Activated T-helper 9 cell treated with anti-CD3 and anti-CD28 coated beads, Interleukin-2, amount 50 U/mL, for 16 hours (primary cell): ENCODE measurements around the gene RAD9B.
"Not testable (repeated sequence)": the region's sequence is repeated elsewhere in the genome, so short reads cannot be mapped to it uniquely, and the experiment has no call there.

Experiments used
- DNase-seq: peaks from one replicate; pipeline ENCODE4 v3.0.0-alpha.2; 2020; ENCODE audit warnings: low read depth

RAD9B gene

DNA sequence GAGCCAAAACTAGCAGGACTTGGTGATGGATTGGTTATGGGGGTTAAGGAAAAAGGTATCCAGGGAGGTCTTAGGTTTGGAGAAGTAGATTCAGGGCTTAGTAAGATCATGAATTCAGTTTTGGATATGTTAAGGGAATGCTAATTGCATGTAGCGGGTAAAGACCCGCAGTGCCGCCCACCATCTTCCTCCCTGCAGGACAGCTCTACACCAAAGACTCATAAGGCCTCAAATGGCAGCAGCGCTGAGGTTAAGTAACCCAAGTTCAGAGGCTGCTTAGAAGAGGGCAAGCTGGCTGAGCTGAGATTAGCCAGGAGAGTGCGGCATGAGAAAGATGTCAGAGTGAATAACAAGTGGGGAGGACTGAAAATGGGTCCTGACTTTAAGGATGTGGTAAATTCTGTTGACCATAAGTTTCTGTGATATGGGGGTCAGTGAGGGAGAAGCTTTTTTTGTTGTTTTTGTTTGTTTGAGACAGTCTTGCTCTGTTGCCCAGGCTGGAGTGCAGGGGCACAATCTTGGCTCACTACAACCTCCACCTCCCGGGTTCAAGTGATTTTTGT lies 26.2 kb downstream of the RAD9B start:
- DNase-seq, result no peak

DNA sequence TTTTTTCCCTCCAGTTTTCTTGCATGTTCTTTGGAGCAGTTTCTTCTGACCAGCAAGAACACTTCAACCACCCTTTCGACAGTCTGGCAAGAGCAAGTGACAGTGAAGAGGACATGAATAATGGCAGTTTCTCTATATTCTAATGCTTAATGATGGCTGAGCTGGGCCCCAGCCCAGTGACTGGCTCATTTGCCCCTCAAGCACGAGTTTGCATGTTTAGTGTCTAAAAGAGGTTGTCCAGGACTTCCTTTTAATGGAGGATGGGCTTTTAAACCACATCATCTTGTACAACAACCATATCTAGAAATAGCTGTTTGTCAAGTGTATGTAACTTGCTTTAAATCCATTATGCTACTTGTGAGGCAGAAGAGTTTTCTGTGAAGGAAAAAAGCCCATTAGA lies 28.4 kb downstream of the RAD9B start:
- DNase-seq, result no peak

DNA sequence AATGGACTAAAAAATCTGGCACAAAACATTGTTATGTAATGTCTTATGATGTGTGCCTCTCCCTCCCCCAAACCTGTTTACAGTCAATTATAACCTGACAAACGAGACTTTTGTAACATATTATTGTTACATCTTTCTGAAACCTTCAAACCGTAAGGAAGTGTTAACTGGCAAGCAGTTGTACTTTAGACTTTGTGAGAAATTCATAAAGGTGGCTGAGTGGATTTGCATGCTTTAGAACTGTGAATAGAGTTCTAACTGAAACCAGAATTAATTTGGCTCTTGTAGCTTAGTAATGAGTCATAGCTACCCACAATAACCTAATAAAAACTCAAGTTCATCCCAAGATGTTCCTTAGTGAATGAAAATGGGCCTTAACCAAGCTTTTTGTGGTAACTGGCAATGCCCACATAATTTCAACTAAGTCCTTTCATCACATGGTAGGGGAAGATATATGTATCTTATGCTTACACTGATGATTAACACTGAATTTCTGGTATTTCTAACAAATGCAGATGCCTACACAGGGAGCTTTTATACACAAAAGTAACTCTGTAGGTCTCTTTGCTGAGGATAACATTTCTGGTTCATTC lies 29.7 kb downstream of the RAD9B start:
- DNase-seq, result no peak

DNA sequence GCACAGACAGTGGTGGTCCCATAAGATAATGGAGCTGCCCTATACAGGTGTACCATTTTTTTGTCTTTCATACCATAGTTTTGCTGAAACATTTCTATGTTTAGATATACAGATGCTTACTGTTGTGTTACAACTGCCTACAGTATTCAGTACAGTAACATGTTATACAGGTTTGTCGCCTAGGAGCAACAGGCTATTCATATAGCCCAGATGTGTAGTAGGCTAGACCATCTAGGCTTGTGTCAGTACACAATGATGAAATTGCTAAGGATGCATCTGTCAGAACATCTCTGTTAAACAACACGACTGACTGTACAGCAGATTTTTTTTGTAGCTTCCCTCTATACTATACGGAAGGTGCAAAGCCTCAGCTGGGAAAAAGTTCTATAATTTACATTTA lies 30.5 kb downstream of the RAD9B start:
- DNase-seq, result no peak

DNA sequence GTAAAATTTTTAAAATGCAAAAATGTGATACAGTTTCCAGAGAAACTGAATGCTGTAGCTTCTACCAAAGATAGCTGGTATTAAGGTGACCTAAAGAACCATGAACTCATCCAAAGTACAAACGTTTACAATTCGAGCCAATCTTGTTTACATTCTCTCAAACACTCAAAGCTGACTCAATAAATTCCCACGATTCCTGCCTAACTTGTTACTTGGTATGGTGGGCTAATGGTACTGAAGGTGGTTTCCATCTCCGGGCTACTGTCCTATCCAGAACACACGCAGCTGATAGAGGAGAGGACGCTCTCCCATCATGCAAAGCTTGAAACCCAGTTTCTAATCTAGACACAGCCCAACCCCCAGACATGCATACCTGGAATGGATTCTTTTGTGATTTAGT lies 31.5 kb downstream of the RAD9B start:
- no peak for DNase-seq

DNA sequence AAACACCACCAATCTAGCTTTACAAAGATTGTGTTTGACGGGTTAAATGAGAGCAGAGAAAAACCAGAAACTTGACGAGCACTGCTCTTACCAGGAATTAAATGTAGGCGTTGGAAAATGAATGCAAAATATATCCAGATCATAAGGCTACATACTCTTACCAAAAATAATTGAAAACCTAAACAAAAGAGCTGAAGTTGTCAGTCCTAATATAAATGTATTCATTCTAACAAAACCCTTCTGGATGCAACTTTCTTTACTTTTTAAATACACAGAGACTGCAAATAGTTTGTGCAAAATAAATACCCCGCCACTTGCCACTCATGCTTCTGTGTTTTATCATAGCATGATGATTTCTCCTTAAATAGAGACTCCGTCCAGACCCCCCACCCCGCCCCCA lies 32.7 kb downstream of the RAD9B start:
- no peak for DNase-seq

DNA sequence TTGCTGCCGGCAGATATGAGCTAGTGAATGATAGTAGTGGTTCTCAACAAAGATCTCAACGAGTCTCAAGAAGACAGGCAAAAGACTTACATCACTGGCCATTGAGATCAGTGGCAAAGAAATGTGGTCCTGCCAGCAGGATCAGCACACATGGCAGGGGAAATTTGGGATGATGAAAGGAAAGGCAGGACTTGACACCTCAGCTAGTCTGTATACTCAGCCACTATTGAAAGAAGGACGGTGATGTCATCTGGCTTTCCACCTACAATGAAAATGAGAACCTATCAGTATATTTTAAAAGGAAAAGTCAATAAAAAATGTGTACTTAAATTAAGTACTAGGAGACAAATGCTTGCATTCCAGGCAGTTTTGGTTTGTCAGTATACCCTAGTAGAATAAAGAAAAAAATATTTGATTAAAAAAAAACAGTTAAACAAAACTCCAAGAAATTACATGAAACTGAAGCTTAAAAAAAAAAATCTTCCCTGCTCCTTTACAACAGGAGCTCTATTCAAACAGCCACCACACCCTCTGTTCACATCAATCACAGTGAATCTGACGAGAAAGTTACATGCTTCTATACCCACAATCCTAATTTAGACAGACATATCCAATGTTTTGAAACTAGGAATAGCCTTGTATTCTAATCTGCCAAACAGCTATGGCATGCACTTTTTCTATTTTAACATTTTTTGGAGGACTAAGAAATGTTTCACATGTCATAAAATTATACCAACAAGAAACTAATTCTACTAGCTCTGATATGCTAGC lies 34.9 kb downstream of the RAD9B start:
- no peak for DNase-seq

DNA sequence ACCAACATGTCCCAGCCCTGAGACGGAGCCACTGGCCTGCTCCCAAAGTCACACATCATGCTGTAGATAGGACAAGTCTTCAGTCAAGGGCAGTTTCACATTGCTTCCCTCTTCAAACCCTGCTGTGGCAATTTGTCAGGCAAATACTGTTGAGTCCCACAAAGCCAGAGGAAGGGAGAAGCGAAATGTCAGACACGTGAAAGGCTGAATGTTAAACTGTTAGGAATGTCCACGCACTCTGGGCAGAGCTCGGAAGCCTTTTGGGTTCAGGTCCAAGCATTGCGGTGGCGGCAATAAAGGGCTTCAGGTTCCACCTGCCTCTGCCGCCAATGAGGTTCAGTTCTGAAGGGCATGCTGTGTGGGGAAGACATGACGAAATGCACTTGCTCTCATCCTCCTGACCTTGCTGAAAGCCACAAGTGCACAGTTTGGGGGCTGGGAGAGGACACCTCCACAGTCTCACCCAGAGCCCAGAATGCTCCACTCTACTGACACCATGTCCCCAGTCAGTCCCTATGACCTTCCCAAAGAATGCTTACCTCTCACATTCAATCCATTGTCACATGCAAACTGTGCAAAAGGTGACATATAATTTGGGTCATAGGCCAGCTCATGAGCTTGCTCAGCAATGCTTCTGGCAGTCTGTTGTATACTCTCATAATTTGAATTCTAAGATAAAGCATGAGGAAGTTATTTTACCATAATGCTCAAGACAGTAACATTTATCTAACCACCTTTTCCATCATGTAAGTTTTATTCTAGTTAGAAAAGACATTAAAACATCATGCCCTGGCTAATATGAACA lies 35.7 kb downstream of the RAD9B start:
- DNase-seq, result no peak

DNA sequence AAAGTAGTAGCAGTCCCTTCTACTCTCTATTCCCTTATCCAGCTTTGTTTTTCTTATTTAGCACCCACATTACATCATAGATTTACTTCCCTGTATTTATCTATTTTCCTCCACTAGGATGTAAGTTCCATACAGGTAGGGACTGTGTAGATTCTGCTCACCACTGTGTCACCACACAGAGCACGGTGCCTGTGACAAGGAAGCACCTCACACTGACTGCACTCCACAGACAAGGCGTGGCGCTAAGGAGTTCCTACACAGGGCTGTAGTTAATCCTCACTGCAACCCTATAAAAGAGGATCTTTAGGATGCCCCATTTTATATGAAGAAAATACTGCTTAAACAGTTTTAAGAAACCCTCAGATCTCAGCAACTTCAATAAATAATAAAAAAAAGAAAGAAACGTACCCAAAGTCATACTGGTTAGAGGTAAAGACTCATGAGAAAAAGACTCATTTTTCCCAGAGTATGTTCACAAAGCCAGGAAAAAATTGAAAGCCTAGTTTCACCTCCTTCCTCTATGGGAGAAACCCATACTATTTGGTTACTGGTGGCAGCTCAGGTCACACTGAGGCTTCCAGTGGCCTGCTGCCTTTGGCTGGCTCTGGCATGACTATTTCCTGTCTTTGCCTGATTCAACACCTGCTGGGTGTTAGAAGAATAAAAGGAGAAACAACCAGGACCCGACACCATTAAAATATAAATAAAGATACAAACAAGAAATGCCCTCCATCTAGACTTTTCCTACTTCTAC lies 36.9 kb downstream of the RAD9B start:
- no peak for DNase-seq

DNA sequence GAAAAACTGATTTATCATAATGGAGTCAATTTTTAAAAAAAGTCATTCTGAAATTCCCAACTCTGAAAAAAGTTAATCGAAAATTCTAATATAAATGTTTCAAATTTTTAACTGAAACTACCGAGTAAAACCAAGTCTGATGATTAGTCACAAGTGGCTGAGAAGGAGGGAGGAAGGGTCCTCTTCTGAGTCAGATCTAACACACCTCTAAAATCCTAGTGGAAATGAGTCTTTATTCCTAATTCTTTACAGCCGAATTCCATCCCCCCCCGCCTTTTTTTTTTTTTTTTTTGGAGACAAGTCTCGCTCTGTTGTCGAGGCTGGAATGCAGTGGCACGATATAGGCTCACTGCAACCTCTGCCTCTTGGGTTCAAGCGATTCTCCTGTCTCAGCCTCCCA lies 37.9 kb downstream of the RAD9B start:
- no peak for DNase-seq

DNA sequence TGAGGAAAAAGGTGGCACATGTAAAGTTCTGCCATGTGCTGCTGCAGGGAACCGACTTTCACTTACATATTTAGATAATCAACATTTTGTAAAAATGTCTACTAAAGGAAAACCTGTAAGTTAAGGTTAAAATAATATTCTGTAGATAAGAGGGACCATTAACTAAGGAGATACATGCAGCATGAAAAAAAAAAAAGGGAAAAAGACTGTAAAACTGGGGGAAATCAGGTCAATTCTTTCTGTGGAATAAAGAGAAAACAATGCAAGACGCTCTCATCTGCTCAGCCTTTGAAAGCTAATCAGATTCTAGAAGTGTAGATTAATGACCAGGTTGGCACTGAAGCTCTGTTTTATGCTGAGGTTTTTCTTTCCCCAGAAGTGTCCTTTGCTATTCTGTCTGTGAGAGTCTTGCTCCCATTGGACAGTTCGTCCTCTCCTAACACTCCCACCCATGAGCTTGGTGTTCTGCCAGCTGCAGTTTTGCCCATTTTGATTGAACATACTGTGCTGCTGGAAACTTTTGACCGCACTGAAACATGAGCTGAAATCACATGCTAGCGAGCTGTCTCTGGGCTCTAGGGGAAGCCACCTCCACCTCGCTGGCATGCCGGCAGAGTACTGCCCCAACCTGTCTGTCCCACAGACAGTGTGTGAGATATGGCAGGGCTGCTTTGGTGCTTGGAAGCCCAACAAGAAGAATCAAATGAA lies 41.3 kb downstream of the RAD9B start:
- DNase-seq, result no peak

DNA sequence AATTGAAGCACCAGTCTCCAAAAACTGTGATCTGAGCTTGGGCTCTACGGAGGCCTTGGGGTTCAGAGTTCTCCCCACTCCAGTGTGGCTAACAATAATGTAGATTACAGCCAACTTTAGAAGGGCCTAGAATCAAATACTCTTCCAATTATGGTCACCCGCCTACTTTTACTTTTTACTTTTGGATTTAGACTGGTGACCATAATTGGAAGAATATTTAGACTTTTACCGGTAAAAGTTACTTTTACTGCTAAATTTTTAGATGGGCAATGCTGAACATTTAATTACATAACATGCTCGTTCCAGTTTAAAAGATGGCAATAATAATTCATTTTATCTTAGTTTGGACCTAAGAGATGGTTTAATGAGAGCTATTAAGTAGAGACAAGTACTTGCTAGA lies 41.8 kb downstream of the RAD9B start:
- DNase-seq, result no peak

DNA sequence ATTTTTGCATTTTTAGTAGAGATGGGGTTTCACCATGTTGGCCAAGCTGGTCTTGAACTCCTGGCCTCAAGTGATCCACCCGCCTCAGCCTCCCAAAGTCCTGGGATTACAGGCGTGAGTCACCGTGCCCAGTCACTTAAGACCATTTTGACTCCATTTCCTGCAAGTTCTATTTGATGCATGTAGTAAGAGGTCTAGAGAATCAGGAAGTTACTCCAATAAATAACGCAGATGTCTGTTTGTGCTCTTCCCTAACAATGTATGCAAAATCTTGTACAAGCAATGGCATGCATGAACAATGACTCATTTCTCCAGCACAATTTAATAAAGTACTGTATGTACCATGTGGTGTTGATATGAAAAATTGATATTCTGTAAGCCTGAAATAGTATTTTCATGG lies 43.1 kb downstream of the RAD9B start:
- not testable (repeated sequence) for DNase-seq

DNA sequence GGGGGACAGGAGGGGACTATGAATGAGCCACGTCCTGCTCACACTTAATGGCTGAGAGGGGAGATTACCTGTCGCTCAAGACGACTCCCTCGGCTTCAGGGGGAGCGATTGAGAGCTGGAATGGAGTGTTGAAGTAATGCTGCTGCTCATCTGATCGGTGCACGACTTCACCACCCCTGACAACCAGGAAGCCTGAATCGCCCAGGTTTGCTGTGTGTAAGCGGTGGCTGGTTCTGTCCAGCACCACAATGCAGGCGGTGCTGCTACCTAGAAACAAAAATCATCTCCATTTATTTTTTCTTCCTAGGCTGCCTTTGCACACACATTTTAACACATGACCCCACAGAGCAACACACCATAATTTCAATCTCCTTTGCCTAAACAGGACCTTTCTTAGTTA lies 43.7 kb downstream of the RAD9B start:
- DNase-seq, result no peak

DNA sequence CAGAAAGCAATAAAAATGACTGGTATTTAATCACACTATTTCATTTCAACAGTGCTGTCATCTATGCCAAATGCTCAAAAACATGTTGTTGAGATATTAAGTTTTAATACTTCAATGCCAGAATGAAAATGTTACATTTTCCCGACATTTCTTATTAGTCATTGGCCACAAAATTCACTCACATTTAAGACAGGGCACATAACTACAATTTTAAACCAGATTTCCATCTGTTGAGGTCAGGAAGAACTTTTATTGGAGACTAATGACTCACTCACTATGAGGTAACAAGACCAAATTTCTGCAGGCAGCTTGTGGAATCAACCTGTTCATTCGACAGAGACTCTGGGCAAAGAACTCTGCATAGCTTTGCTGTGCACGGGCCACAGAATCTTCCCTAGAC lies 44.2 kb downstream of the RAD9B start:
- DNase-seq, result no peak

DNA sequence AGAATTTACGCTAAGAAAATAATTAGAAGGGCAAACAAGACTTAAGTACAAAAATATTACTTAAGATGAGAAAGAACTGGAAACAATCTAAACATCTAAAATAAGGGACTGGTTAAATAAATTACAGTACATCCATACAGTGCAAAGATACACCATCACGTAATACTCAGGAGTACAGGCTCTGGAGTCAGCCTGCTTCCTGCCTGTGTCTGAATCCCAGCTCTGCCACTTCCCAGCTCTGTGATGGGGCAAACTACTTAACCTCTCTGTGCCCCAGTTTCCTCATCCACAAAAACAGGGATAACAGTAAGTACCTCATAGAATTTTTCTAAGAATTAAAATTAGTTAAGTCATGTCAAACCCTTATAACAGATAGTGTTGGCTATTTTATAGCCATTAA lies 45.0 kb downstream of the RAD9B start:
- no peak for DNase-seq

DNA sequence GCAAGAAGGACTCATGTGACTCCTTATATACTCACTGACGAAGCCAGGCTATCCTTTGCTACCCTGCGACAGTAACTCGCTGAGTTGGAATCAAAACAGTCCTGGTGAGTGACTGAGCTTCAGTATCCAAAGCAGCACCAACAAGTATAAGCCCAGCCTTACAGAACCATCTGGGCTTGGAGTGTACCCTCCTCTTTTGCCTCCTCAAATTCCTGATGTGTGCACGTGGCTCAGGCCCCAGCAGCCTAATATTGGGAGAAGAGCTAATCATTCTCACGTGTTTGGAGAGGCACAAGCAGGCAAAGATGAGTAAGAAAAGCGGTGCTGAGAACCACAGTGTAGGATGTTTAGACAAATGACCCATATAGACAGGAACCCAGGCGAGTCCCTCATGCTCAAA lies 46.5 kb downstream of the RAD9B start:
- DNase-seq, result no peak

DNA sequence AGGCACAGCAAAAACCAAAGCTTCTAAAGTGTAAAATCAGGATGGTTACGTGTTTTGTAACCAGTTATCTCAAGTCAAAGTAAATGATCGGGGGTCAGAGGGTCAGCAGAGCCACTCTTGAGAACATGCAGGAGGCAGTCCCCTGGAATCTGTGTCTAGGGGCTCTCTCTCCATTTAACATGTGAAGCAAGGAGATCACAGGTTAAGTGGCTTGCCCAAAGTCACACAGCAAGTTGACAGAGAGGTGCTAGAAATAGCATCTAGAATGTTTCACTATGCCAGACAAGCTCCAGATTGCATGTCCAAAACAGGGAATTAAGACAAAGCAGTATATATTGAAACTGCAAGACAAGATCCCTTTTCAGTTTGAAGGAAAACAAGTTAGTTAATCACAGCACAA lies 47.6 kb downstream of the RAD9B start:
- DNase-seq, result no peak

DNA sequence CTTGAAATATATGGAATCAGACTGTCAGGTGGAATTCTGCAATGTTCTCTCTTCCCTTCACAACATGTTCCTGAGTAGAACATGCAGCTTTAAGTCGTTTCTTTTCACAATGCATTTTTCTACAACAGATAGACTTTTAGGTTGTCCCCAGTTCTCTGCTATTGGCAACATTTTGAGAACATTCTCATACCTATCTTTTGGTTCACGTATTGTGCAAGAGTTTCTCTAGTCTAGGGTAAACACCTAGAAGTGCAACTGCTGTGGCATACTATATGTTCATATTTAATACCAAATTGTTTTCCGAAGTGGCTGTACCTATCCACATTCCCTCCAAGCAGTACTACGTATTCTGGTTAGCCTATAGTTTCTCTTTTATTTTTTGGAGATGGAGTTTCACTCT lies 48.9 kb downstream of the RAD9B start:
- DNase-seq, result no peak
